GM12873 (cell line): Measurements from ENCODE around the gene CHI3L2.

ENCODE experiments used
- CTCF ChIP-seq: IDR thresholded peaks from 2 replicates; pipeline ENCODE4 v1.5.1; 2012; ENCODE audit warnings: low read depth, mild to moderate bottlenecking, moderate library complexity, low read length, control low read depth; ENCODE audit not compliant: insufficient read depth; ENCODE audit errors: missing control alignments

CHI3L2 gene

GRCh38 chr1:111232134-111232533 lies 4.6 kb downstream of the CHI3L2 start:
- no peak for TF ChIP-seq CTCF

- TF ChIP-seq CTCF: no peak
These were observed 6.7 kb downstream of the CHI3L2 start for GRCh38 chr1:111234258-111234657.

- TF ChIP-seq CTCF: no peak
These were observed 7.4 kb downstream of the CHI3L2 start for GRCh38 chr1:111234866-111235265.

GRCh38 chr1:111236379-111236778 lies 8.9 kb downstream of the CHI3L2 start:
- TF ChIP-seq CTCF: no peak

GRCh38 chr1:111236806-111237205 lies 9.3 kb downstream of the CHI3L2 start:
- TF ChIP-seq CTCF: no peak

- TF ChIP-seq CTCF: no peak
These were observed 10.7 kb downstream of the CHI3L2 start for GRCh38 chr1:111238056-111238795.

GRCh38 chr1:111241797-111242196 lies 14.3 kb downstream of the CHI3L2 start:
- TF ChIP-seq CTCF: no peak
